Osteocyte (in vitro differentiated cells): ENCODE data around the gene FREY1. TPM values are rescaled to one million over a fixed set of nuclear protein-coding genes. Genes with fewer than 3 reads are reported as not detected.

Experiments used
- DNase-seq: peaks from one replicate; pipeline ENCODE4 v3.0.0; 2021; ENCODE audit warnings: mixed read lengths; ENCODE audit not compliant: unreplicated experiment; ENCODE audit errors: extremely low spot score
- H3K27ac Mint-ChIP-seq: one replicate; pipeline ENCODE4 v1.8.0; 2021; ENCODE audit warnings: mild to moderate bottlenecking, mixed read lengths; ENCODE audit not compliant: unreplicated experiment
- H3K27me3 Mint-ChIP-seq: one replicate; pipeline ENCODE4 v1.8.0; 2021; ENCODE audit warnings: mixed read lengths; ENCODE audit not compliant: unreplicated experiment
- H3K36me3 Mint-ChIP-seq: one replicate; pipeline ENCODE4 v1.8.0; 2021; ENCODE audit warnings: mixed read lengths; ENCODE audit not compliant: unreplicated experiment
- H3K4me1 Mint-ChIP-seq: one replicate; pipeline ENCODE4 v1.8.0; 2021; ENCODE audit warnings: mixed read lengths; ENCODE audit not compliant: unreplicated experiment
- H3K4me3 Mint-ChIP-seq: one replicate; pipeline ENCODE4 v1.8.0; 2021; ENCODE audit warnings: mild to moderate bottlenecking, moderate library complexity, mixed read lengths; ENCODE audit not compliant: unreplicated experiment
- H3K9me3 Mint-ChIP-seq: one replicate; pipeline ENCODE4 v1.8.0; 2021; ENCODE audit warnings: mixed read lengths; ENCODE audit not compliant: unreplicated experiment
- CTCF ChIP-seq: fragments of 200-600 bp; sonication (generic); IDR thresholded peaks from 2 replicates; pipeline ENCODE4 v1.5.0; 2021; ENCODE audit warnings: antibody characterized with exemption, mild to moderate bottlenecking, moderate library complexity
- total RNA-seq: library from RNA; stranded (reverse); gene quantifications from 2 replicates; pipeline ENCODE4 v1.2.1, GENCODE V29; 2021

FREY1 gene
- total RNA-seq, 1 donor from 2014 or later: 0.81 TPM

- peaks cover 14% of the 10 kb centered on the region for H3K27me3 Mint-ChIP-seq
- no peak for DNase-seq
- H3K27ac Mint-ChIP-seq: no peak overlapping the region
- H3K4me1 Mint-ChIP-seq: peaks cover 3% of the 10 kb centered on the region
- no peak for TF ChIP-seq CTCF
- H3K9me3 Mint-ChIP-seq: no peaks in the 10 kb centered on the region
- no peak overlapping the region for H3K4me3 Mint-ChIP-seq
- H3K36me3 Mint-ChIP-seq: no peaks in the 10 kb centered on the region
Measured at GRCh38 chr11:45889966-45890365, 17.1 kb downstream of the FREY1 start.

- Mint-ChIP-seq H3K4me1 (peaks cover 3% of the 10 kb centered on the region), H3K27me3 (peaks cover 12% of the 10 kb centered on the region), H3K9me3 (no peaks in the 10 kb centered on the region), H3K36me3 (no peaks in the 10 kb centered on the region), H3K27ac (no peak overlapping the region), H3K4me3 (no peak overlapping the region)
- no peak for DNase-seq
- TF ChIP-seq CTCF: no peak
Measured at GRCh38 chr11:45889555-45889954, 17.5 kb downstream of the FREY1 start.

- no peak for DNase-seq
- H3K27ac Mint-ChIP-seq: no peak overlapping the region
Measured at GRCh38 chr11:45887587-45887986, 19.5 kb downstream of the FREY1 start.

GRCh38 chr11:45886816-45887520, 20.1 kb downstream of the FREY1 start:
- Mint-ChIP-seq H3K36me3 (peaks cover 7% of the 10 kb centered on the region), H3K9me3 (no peaks in the 10 kb centered on the region), H3K4me3 (no peak overlapping the region), H3K27me3 (peaks cover 9% of the 10 kb centered on the region), H3K27ac (no peak overlapping the region), H3K4me1 (peaks cover 3% of the 10 kb centered on the region)
- no peak for DNase-seq
- no peak for TF ChIP-seq CTCF

More at GRCh38 chr11:45887587-45887986, 19.5 kb downstream of the FREY1 start:
- Mint-ChIP-seq H3K9me3 (no peaks in the 10 kb centered on the region), H3K4me1 (peaks cover 3% of the 10 kb centered on the region), H3K4me3 (no peak overlapping the region), H3K36me3 (peaks cover 2% of the 10 kb centered on the region), H3K27me3 (peaks cover 12% of the 10 kb centered on the region)
- no peak for TF ChIP-seq CTCF

- peaks cover 3% of the 10 kb centered on the region for H3K4me1 Mint-ChIP-seq
- H3K4me3 Mint-ChIP-seq: peak overlapping the region; percentile 48
- peaks cover 6% of the 10 kb centered on the region for H3K27me3 Mint-ChIP-seq
- peaks cover 7% of the 10 kb centered on the region for H3K36me3 Mint-ChIP-seq
- TF ChIP-seq CTCF: no peak
- H3K27ac Mint-ChIP-seq: no peak overlapping the region
- DNase-seq: no peak
- no peaks in the 10 kb centered on the region for H3K9me3 Mint-ChIP-seq
Measured at GRCh38 chr11:45885921-45886721, 20.9 kb downstream of the FREY1 start.
